Measurements from ENCODE around the gene EOGT.

The EOGT gene

GRCh38 chr3:69013253-69014021 lies at the start of gene EOGT:
Gene EOGT, minus strand, starts transcription at chr3:69013684. Its CDS starts 3,838 bp downstream, at chr3:69009846.
- in situ Hi-C loops (cut with HindIII; ENCODE audit: low sequenced_read_pairs) = no loop called here

GRCh38 chr3:69059688-69060087 lies 46.2 kb upstream of the EOGT start:
- in situ Hi-C loops (cut with HindIII; ENCODE audit: low sequenced_read_pairs) = loop anchor here (5.0 kb wide), 1 partner anchor 108 kb away; no protein-coding TSS in a partner anchor

- in situ Hi-C loops (cut with HindIII; ENCODE audit: low sequenced_read_pairs) = no loop called here
Measured at GRCh38 chr3:69058947-69059224, 45.4 kb upstream of the EOGT start.

DNA sequence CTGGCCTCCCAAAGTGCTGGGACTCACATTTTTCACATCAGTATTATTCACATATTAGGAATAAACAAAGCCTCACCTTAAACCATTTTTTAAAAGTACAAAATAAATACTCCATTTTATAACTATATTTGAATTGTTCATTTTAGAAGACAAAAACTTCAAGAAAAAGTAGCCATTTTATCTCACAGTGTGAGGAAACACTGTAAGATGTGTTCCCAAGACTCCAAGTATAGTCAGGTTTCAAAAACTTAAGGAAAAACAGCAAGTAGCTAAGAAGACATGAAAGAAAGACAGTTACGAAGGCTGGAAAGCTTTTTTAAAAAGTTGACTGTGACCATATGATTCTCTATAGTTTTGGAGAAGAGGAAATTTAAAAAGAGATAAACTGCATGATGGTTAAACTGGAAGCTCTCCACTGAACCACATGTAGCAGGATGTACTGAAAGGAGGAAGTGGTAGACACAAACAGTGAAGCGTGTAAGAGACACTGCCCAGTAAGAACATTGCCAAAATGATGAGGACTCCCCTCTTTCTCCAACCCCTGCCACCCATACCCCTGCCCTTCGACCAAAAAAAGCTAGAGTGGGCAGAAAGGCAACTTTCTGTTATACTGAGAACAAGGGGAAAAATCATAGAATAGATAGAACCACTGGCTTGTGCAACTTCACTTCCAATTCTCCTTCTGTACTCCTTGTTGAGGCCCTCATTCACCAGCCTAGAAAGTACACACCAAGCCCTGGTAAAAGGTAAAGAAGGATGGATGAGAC lies 44.9 kb upstream of the EOGT start:
- in situ Hi-C loops (cut with HindIII; ENCODE audit: low sequenced_read_pairs) = no loop called here

- in situ Hi-C loops (cut with HindIII; ENCODE audit: low sequenced_read_pairs) = no loop called here
Measured at GRCh38 chr3:69052472-69052898, 39.0 kb upstream of the EOGT start.

DNA sequence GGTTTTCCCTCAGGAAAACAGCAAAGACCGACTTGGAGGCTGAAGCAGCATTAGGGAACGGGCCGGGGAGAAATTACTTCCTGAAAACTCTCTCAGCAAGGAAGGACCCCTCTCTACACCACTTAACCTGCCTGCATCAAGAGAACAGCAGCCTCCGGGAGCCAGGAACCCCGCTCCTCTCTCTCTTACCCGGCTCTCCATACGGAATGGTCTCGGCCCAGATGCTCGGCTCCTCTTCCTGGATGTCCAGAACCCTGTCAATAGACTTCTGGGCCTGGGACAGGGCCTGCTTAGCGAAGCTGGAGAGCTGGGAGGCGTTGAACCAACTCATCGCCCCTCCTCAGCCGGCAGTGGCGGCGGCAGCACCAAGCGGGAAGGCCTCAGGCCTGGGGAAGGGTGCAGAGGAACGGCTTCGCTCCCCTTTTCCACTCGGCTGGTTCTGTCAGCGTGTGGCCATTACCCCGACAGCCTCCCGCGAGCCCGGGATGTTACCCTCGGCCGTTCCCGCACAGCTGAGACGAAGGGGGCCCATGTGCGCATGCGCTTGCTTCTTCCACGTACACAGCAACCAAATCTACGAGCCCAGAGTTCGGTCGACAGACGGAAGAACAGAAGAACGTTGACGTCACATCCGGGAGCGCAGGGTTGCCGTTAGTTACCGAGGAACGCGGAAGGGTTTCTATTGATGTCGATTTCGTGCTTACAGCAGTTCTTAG lies 38.4 kb upstream of the EOGT start, which contains the start of gene TMF1:
TMF1 (minus strand) TSS at position 578 of the 716 bp plus-strand sequence; CDS start at position 331, 247 bp downstream.
- in situ Hi-C loops (cut with HindIII; ENCODE audit: low sequenced_read_pairs) = no loop called here

GRCh38 chr3:69048990-69049389 lies 35.5 kb upstream of the EOGT start:
- in situ Hi-C loops (cut with HindIII; ENCODE audit: low sequenced_read_pairs) = no loop called here

- in situ Hi-C loops (cut with HindIII; ENCODE audit: low sequenced_read_pairs) = no loop called here
Measured at GRCh38 chr3:69044608-69045007, 31.1 kb upstream of the EOGT start.

- in situ Hi-C loops (cut with HindIII; ENCODE audit: low sequenced_read_pairs) = no loop called here
Measured at GRCh38 chr3:69033470-69033869, 20.0 kb upstream of the EOGT start.

DNA sequence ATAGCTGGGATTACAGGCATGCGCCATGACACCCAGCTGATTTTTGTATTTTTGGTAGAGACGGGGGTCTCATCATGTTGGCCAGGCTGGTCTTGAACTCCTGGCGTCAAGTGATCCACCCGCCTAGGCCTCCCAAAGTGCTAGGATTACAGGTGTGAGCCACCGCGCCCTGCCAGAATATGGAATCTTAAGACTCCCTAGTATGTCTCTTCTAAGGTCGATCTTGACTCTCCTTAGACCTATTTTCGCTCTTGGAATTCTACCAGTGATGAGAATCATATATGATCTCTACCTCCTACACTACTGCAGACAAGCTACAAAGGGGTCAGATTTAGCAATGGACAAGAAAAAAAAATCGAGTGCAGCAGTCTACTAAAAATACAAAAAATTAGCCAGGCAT lies 19.3 kb upstream of the EOGT start:
- in situ Hi-C loops (cut with HindIII; ENCODE audit: low sequenced_read_pairs) = no loop called here

- in situ Hi-C loops (cut with HindIII; ENCODE audit: low sequenced_read_pairs) = no loop called here
Measured at GRCh38 chr3:69032142-69032541, 18.7 kb upstream of the EOGT start.

- in situ Hi-C loops (cut with HindIII; ENCODE audit: low sequenced_read_pairs) = no loop called here
Measured at GRCh38 chr3:69031635-69032034, 18.2 kb upstream of the EOGT start.

DNA sequence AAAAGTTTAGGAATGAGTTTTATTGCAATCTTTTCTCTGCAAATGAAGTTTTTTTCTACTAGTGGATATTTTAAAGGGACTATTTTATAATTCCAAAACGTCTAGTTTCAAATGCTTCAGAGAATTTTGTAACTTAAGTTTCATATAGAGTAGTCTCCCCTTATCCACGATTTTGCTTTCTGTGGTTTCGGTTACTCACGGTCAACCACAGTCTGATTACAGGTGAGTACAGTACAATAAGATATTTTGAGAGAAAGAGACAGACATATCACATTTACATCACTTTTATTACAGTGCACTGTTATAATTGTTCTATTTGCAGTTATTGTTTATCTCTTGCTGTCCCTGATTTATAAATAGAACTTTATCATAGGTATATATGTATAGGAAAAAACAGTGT lies 7.4 kb upstream of the EOGT start:
- in situ Hi-C loops (cut with HindIII; ENCODE audit: low sequenced_read_pairs) = no loop called here

DNA sequence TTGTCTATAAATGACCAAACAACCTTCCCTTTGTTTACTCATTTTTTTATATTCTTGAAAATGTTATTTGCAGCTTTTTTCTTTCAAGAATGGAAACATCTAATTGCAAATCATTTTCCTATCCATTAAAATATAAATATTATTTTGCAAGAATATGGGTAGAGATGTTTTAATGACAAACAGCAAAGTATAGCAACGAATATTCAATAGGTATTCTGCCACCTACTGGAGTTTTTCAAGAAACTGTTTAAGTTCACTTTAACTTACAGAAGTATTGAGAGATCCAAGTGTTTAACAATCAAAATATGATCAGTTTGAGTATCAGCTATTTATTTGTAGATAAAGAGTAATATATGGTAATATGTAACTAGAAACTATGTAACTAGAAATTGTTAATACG lies 6.9 kb upstream of the EOGT start:
- in situ Hi-C loops (cut with HindIII; ENCODE audit: low sequenced_read_pairs) = no loop called here

DNA sequence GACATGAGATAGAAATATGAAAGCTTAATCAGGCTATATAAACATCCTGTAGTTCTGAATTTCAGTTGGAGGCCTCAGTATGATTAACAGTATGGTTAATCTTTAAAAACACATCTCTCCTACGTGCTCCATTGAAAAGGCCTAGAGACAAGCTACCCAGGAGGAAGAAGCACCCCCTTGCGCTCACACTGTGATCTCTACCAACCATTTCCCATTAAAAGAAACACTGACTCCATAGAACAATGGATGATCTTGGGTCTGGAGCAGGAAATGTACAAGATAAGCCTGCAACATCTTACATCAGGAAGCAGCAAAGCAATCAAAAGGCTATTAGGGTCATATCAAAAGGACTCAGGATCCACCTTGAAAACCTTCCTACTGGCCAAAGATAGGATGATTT lies 3.4 kb upstream of the EOGT start:
- in situ Hi-C loops (cut with HindIII; ENCODE audit: low sequenced_read_pairs) = loop anchor here (5.0 kb wide), 1 partner anchor 65 kb away; the partner anchor contains the start of genes ARL6IP5 and UBA3

GRCh38 chr3:69016102-69016501 lies 2.6 kb upstream of the EOGT start:
- in situ Hi-C loops (cut with HindIII; ENCODE audit: low sequenced_read_pairs) = loop anchor here (5.0 kb wide), 1 partner anchor 66 kb away; the partner anchor contains the start of genes ARL6IP5 and UBA3

- in situ Hi-C loops (cut with HindIII; ENCODE audit: low sequenced_read_pairs) = no loop called here
Measured at GRCh38 chr3:69014022-69014580, 617 bp upstream of the EOGT start.

GRCh38 chr3:69012800-69013252 lies 658 bp downstream of the EOGT start:
- in situ Hi-C loops (cut with HindIII; ENCODE audit: low sequenced_read_pairs) = no loop called here

- in situ Hi-C loops (cut with HindIII; ENCODE audit: low sequenced_read_pairs) = no loop called here
Measured at GRCh38 chr3:69012100-69012799, 1.2 kb downstream of the EOGT start.

GRCh38 chr3:69011096-69011730 lies 2.3 kb downstream of the EOGT start:
- in situ Hi-C loops (cut with HindIII; ENCODE audit: low sequenced_read_pairs) = no loop called here

All from endothelial cell of hepatic sinusoid (primary cell).